ENCODE data around the gene AP4M1. TPM values are rescaled to one million over a fixed set of nuclear protein-coding genes. Genes with fewer than 3 reads are reported as not detected.

AP4M1 gene
- total RNA-seq, 2 experiments from 2014 or later = 25.0 to 33.8 TPM

DNA sequence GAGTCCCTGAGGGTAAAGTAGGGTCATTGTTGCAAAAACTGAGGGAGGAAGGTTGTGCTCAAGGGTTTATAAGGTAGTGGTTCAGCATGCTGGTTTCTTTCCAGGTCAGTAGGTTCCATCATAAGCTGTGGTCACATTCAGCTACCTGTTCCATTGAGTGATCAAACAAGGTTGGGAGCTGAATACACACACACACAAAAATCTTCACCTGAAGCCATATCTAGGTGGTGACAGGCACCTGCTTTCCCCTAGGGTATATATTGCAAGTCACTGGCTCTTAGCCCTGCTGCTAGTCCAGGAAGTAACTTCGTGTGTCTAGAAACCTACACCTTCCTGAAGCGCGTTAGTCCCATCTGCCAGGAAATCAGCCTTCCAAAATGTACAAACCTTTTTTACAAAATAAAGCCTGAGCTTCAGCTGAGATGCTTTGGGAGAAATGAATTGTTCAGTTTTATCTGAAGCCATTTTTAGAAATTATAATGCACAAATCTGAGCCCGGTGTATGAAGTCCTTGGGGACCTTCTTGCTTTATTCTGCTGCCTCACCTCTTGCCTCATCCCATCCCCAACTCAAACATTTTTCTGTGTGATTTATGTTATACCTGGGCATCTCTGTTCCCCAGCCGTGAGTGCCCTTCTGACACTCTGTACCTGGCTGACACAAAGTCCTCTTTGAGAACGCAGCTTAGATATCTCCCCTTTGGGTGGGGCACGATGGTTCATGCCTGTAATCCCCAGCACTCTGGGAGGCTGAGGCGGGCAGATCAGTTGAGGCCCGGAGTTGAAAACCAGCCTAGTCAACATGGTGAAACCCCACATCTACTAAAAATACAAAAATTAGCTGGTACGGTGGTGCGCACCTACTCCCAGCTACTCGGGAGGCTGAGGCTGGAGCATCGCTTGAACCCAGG, 36.7 kb downstream of the AP4M1 start:
- Histone ChIP-seq H3K4me2 (ENCODE audit: low read length) (peak overlapping the region; percentile 55), H3K36me3 (ENCODE audit: insufficient read depth, low read length) (no peaks in the 10 kb centered on the region), H3K4me1 (ENCODE audit: insufficient read depth, low read length, poor library complexity, severe bottlenecking) (peaks cover 35% of the 10 kb centered on the region), H2AFZ (ENCODE audit: low read length) (peak overlapping the region; percentile 70), H3K79me2 (ENCODE audit: insufficient read depth, low read depth, low read length) (no peaks in the 10 kb centered on the region), H3K9me3 (ENCODE audit: low read length) (no peaks in the 10 kb centered on the region), H4K20me1 (ENCODE audit: insufficient read depth, low read length) (no peaks in the 10 kb centered on the region), H3K27ac (ENCODE audit: low read depth, low read length, poor library complexity, severe bottlenecking) (peak overlapping the region; percentile 71), H3K9me2 (ENCODE audit: insufficient read depth, low read length) (no peaks in the 10 kb centered on the region), H3K4me3 (ENCODE audit: low read depth, low read length, poor library complexity, severe bottlenecking) (peak overlapping the region; percentile 40)
- DNase-seq (ENCODE audit: low spot score) = peak; percentile 84
- ChIA-PET POLR2A (interaction anchor here (0.8 to 2.4 kb wide), 7 partner anchors 9 to 82 kb away, joined by 3 to 34 read pairs (median 5); partner anchors contain the start of gene LAMTOR4), CTCF (ENCODE audit: unreplicated experiment) (interaction anchor here (0.6 to 0.7 kb wide), 2 partner anchors 11 to 33 kb away, joined by 3 to 4 read pairs; partner anchors contain the start of gene LAMTOR4)
- TSS peak; percentile 80 for BruUV-seq (replicated peaks)
- TF ChIP-seq EZH2phosphoT487 (IDR thresholded peaks at IDR 0.05; ENCODE audit: borderline replicate concordance, low read depth, low read length) = no peak
- TF ChIP-seq, protein P1, sequence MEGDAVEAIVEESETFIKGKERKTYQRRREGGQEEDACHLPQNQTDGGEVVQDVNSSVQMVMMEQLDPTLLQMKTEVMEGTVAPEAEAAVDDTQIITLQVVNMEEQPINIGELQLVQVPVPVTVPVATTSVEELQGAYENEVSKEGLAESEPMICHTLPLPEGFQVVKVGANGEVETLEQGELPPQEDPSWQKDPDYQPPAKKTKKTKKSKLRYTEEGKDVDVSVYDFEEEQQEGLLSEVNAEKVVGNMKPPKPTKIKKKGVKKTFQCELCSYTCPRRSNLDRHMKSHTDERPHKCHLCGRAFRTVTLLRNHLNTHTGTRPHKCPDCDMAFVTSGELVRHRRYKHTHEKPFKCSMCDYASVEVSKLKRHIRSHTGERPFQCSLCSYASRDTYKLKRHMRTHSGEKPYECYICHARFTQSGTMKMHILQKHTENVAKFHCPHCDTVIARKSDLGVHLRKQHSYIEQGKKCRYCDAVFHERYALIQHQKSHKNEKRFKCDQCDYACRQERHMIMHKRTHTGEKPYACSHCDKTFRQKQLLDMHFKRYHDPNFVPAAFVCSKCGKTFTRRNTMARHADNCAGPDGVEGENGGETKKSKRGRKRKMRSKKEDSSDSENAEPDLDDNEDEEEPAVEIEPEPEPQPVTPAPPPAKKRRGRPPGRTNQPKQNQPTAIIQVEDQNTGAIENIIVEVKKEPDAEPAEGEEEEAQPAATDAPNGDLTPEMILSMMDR (conservative IDR thresholded peaks at IDR 0.05; ENCODE audit: low read length) = no peak
- intact Hi-C loops (cut with micrococcal nuclease; ENCODE audit: unreplicated experiment) = loop anchor here (10.0 kb wide), 1 partner anchor 207 kb away; no protein-coding TSS in a partner anchor

DNA sequence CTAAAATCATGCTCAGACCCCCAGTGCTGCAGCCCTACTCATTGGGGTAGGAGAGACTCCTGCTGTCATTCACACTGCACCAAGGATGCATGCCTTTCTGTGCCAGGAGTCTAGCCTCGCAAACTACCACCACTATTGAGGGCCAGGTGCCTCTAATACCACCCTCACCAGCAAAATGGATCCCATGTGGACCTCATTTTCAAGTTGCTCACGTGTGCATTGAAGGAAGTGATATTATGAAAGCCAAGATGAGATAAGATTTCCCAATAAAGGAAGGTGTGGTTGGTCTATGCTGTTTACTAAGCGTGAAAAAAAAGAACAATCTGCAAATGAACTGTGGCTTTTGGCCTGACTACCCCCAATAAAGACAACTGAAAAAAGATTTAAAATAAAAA, 40.1 kb downstream of the AP4M1 start:
- H2AFZ ChIP-seq (ENCODE audit: low read length) = peak overlapping the region; percentile 72
- no peaks in the 10 kb centered on the region for H4K20me1 ChIP-seq (ENCODE audit: insufficient read depth, low read length)
- H3K4me3 ChIP-seq (ENCODE audit: low read depth, low read length, poor library complexity, severe bottlenecking) = no peak overlapping the region
- ChIA-PET POLR2A (interaction anchor here (1.0 to 1.8 kb wide), 5 partner anchors 13 to 61 kb away, joined by 3 to 7 read pairs (median 4); partner anchors contain the start of genes AP4M1 and MCM7), CTCF (ENCODE audit: unreplicated experiment) (no interaction called here)
- no peak overlapping the region for H3K27ac ChIP-seq (ENCODE audit: low read depth, low read length, poor library complexity, severe bottlenecking)
- H3K79me2 ChIP-seq (ENCODE audit: insufficient read depth, low read depth, low read length) = no peaks in the 10 kb centered on the region
- BruUV-seq (replicated peaks) = no TSS peak
- no peaks in the 10 kb centered on the region for H3K36me3 ChIP-seq (ENCODE audit: insufficient read depth, low read length)
- H3K4me2 ChIP-seq (ENCODE audit: low read length) = peak overlapping the region; percentile 8; the same call in 1 of the 2 replicates
- peaks cover 38% of the 10 kb centered on the region for H3K4me1 ChIP-seq (ENCODE audit: insufficient read depth, low read length, poor library complexity, severe bottlenecking)
- H3K9me2 ChIP-seq (ENCODE audit: insufficient read depth, low read length) = no peaks in the 10 kb centered on the region
- no peaks in the 10 kb centered on the region for H3K9me3 ChIP-seq (ENCODE audit: low read length)
- DNase-seq (ENCODE audit: low spot score) = no peak
- intact Hi-C loops (cut with micrococcal nuclease; ENCODE audit: unreplicated experiment) = no loop called here
- TF ChIP-seq, protein P1 (conservative IDR thresholded peaks at IDR 0.05; ENCODE audit: low read length) = no peak
- TF ChIP-seq EZH2phosphoT487 (IDR thresholded peaks at IDR 0.05; ENCODE audit: borderline replicate concordance, low read depth, low read length) = no peak

Measured in OCI-LY7 (cell line).